ENCODE data around the gene SH2B3.

Gene SH2B3

DNA sequence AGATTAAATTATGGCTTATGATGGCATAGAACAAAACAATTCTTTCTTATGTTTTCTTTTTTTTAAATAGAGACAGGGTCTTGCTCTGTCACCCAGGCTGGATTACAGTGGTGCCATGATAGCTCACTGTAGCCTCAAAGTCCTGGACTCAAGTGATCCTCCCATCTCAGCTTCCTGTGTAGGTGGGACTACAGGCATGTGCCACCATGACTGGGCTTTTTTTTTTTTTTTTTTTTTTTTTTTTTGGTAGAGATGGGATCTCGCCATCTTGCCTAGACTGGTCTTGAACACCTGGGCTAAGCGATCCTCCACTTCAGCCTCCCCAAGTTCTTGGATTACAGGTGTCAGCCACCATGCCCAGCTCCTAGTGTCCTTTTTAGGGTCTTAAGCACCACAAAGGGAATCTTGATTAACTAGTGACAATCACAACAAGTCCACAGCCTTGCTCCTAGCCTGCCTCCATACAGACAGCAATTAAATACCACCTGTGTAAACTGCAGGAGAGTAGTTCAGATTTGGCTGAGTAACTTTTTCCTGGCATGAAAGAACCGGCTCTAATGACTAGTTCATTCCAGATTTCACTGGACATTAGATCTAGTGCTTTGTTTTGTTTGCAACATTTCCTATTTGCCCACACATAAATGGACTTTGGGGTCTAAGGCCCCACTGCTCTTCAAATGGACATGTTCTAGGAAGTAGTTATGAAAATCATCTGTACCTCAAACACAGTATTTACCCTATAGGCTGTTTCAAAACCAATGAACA is 61.6 kb downstream of the SH2B3 start:
- H3K36me3 ChIP-seq (ENCODE audit: insufficient read depth, low read length), result peaks cover 48% of the 10 kb centered on the region
- H3K79me2 ChIP-seq (ENCODE audit: insufficient read depth, low read length), result no peaks in the 10 kb centered on the region
- no peak overlapping the region for H3K4me3 ChIP-seq (ENCODE audit: low read length, poor library complexity, severe bottlenecking)
- TF ChIP-seq EZH2phosphoT487 (IDR thresholded peaks at IDR 0.05; ENCODE audit: borderline replicate concordance) (no peak), CTCF (conservative IDR thresholded peaks at IDR 0.05; ENCODE audit: low read length) (no peak)
- H3K4me2 ChIP-seq (ENCODE audit: low read depth, low read length, poor library complexity, severe bottlenecking), result no peak overlapping the region
- H3K9ac ChIP-seq (ENCODE audit: low read depth, low read length, poor library complexity, severe bottlenecking), result no peak overlapping the region
- H3K4me1 ChIP-seq (ENCODE audit: insufficient read depth, low read length, poor library complexity, severe bottlenecking), result no peaks in the 10 kb centered on the region
- H3K9me3 ChIP-seq (ENCODE audit: insufficient read depth, low read depth, low read length), result no peaks in the 10 kb centered on the region
- no peaks in the 10 kb centered on the region; the same call in 1 of the 2 replicates for H3F3A ChIP-seq (ENCODE audit: low read depth)
- H3K9me2 ChIP-seq (replicated peaks; ENCODE audit: low read depth, low read length), result no peaks in the 10 kb centered on the region
- no peaks in the 10 kb centered on the region for H4K20me1 ChIP-seq (ENCODE audit: insufficient read depth, low read length, poor library complexity, severe bottlenecking)
- H3K27me3 ChIP-seq (ENCODE audit: insufficient read depth, low read length, poor library complexity, severe bottlenecking), result no peaks in the 10 kb centered on the region
- H2AFZ ChIP-seq (ENCODE audit: low read length), result no peak overlapping the region

DNA sequence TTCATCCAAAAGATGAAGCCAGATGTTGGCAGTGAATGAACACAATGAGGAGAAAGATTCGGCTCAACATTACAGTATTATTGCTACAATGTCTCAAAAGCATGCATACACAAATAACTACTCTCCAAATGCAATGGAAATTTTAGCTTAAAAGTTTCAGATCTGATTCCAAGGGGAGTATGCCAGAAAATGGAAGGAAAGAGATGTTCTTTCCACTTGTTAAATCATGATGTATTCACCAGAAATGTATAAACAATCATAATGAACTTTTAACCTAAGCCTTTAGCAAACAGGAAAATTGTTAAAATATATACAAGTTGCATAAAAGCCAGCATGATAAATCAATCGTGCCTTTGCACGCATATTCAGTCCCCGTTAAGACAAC is 62.1 kb downstream of the SH2B3 start:
- H3F3A ChIP-seq (ENCODE audit: low read depth), result no peaks in the 10 kb centered on the region; the same call in 1 of the 2 replicates
- no peak for TF ChIP-seq CTCF (conservative IDR thresholded peaks at IDR 0.05; ENCODE audit: low read length)
- TF ChIP-seq EZH2phosphoT487 (IDR thresholded peaks at IDR 0.05; ENCODE audit: borderline replicate concordance), result no peak

GRCh38 chr12:111469401-111469800 is 63.7 kb downstream of the SH2B3 start:
- Histone ChIP-seq H2AFZ (ENCODE audit: low read length) (no peak overlapping the region), H3F3A (ENCODE audit: low read depth) (no peaks in the 10 kb centered on the region; the same call in 1 of the 2 replicates), H4K20me1 (ENCODE audit: insufficient read depth, low read length, poor library complexity, severe bottlenecking) (no peaks in the 10 kb centered on the region), H3K9me2 (replicated peaks; ENCODE audit: low read depth, low read length) (no peaks in the 10 kb centered on the region), H3K79me2 (ENCODE audit: insufficient read depth, low read length) (no peaks in the 10 kb centered on the region), H3K9me3 (ENCODE audit: insufficient read depth, low read depth, low read length) (no peaks in the 10 kb centered on the region), H3K9ac (ENCODE audit: low read depth, low read length, poor library complexity, severe bottlenecking) (no peak overlapping the region), H3K4me1 (ENCODE audit: insufficient read depth, low read length, poor library complexity, severe bottlenecking) (no peaks in the 10 kb centered on the region), H3K36me3 (ENCODE audit: insufficient read depth, low read length) (peaks cover 57% of the 10 kb centered on the region), H3K4me2 (ENCODE audit: low read depth, low read length, poor library complexity, severe bottlenecking) (no peak overlapping the region), H3K4me3 (ENCODE audit: low read length, poor library complexity, severe bottlenecking) (no peak overlapping the region), H3K27me3 (ENCODE audit: insufficient read depth, low read length, poor library complexity, severe bottlenecking) (no peaks in the 10 kb centered on the region)
- TF ChIP-seq EZH2phosphoT487 (IDR thresholded peaks at IDR 0.05; ENCODE audit: borderline replicate concordance), result no peak

More for the DNA sequence above, 62.1 kb downstream of the SH2B3 start:
- Histone ChIP-seq H2AFZ (ENCODE audit: low read length) (no peak overlapping the region), H3K79me2 (ENCODE audit: insufficient read depth, low read length) (no peaks in the 10 kb centered on the region), H3K4me3 (ENCODE audit: low read length, poor library complexity, severe bottlenecking) (no peak overlapping the region), H3K9me3 (ENCODE audit: insufficient read depth, low read depth, low read length) (no peaks in the 10 kb centered on the region), H3K9ac (ENCODE audit: low read depth, low read length, poor library complexity, severe bottlenecking) (no peak overlapping the region), H3K27me3 (ENCODE audit: insufficient read depth, low read length, poor library complexity, severe bottlenecking) (no peaks in the 10 kb centered on the region), H3K36me3 (ENCODE audit: insufficient read depth, low read length) (peaks cover 48% of the 10 kb centered on the region), H4K20me1 (ENCODE audit: insufficient read depth, low read length, poor library complexity, severe bottlenecking) (no peaks in the 10 kb centered on the region), H3K4me2 (ENCODE audit: low read depth, low read length, poor library complexity, severe bottlenecking) (no peak overlapping the region), H3K9me2 (replicated peaks; ENCODE audit: low read depth, low read length) (no peaks in the 10 kb centered on the region), H3K4me1 (ENCODE audit: insufficient read depth, low read length, poor library complexity, severe bottlenecking) (no peaks in the 10 kb centered on the region)

DNA sequence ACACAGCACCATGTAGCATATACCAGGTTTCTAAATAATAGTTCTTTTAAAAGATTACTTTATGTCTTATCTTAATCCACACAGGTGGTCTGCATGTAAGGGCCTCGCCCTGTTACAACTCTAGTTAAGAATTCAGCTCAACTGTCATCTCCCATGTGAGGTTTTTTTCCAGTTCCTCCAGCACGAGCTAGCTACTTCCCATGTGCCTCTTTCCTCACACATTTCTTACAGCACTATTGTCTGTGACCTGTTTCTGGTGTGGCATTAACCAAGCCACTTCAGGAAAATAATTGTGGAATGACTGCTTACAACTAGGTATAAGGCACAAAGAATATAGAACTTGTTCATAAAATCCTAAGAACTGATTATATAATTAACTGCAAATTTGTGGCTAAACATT is 65.5 kb downstream of the SH2B3 start:
- H3K4me1 ChIP-seq (ENCODE audit: insufficient read depth, low read length, poor library complexity, severe bottlenecking), result no peaks in the 10 kb centered on the region
- H3K36me3 ChIP-seq (ENCODE audit: insufficient read depth, low read length), result peaks cover 62% of the 10 kb centered on the region
- no peak for TF ChIP-seq EZH2phosphoT487 (IDR thresholded peaks at IDR 0.05; ENCODE audit: borderline replicate concordance)
- no peak for TF ChIP-seq CTCF (conservative IDR thresholded peaks at IDR 0.05; ENCODE audit: low read length)
- H3K9me3 ChIP-seq (ENCODE audit: insufficient read depth, low read depth, low read length), result no peaks in the 10 kb centered on the region
- H3K79me2 ChIP-seq (ENCODE audit: insufficient read depth, low read length), result no peaks in the 10 kb centered on the region
- H3K9me2 ChIP-seq (replicated peaks; ENCODE audit: low read depth, low read length), result no peaks in the 10 kb centered on the region
- H3K27me3 ChIP-seq (ENCODE audit: insufficient read depth, low read length, poor library complexity, severe bottlenecking), result no peaks in the 10 kb centered on the region
- no peaks in the 10 kb centered on the region for H4K20me1 ChIP-seq (ENCODE audit: insufficient read depth, low read length, poor library complexity, severe bottlenecking)
- no peaks in the 10 kb centered on the region; the same call in 1 of the 2 replicates for H3F3A ChIP-seq (ENCODE audit: low read depth)
- H3K4me2 ChIP-seq (ENCODE audit: low read depth, low read length, poor library complexity, severe bottlenecking), result no peak overlapping the region
- H2AFZ ChIP-seq (ENCODE audit: low read length), result no peak overlapping the region
- H3K4me3 ChIP-seq (ENCODE audit: low read length, poor library complexity, severe bottlenecking), result no peak overlapping the region
- no peak overlapping the region for H3K9ac ChIP-seq (ENCODE audit: low read depth, low read length, poor library complexity, severe bottlenecking)
